Measurements from ENCODE around the gene SLC5A4. TPM values are rescaled to one million over a fixed set of nuclear protein-coding genes. Genes with fewer than 3 reads are reported as not detected.

The SLC5A4 gene
- total RNA-seq, 1 experiment from 2014 or later, result not detected

- H3K4me2 ChIP-seq (ENCODE audit: insufficient read depth, insufficient read length, low read length), result no peak overlapping the region
- no peak overlapping the region for H3K4ac ChIP-seq (ENCODE audit: low read depth, low read length)
- H2BK20ac ChIP-seq (ENCODE audit: low read depth, low read length, poor library complexity, severe bottlenecking), result no peak overlapping the region
- no peak overlapping the region for H3K4me3 Mint-ChIP-seq
- no peak overlapping the region for H3K18ac ChIP-seq (ENCODE audit: insufficient read length, low read depth, low read length)
- H2AK5ac ChIP-seq (ENCODE audit: insufficient read length, low read length), result no peak overlapping the region
- no peak overlapping the region for H3K9ac ChIP-seq (ENCODE audit: extremely low read depth, insufficient read length, low read length)
- no peaks in the 10 kb centered on the region for H3K9me3 Mint-ChIP-seq
- no peak overlapping the region for H4K5ac ChIP-seq (ENCODE audit: insufficient read length, low read depth, low read length)
- H2BK15ac ChIP-seq (ENCODE audit: low read depth, low read length), result no peak overlapping the region
- H3K27me3 Mint-ChIP-seq (ENCODE audit: low read depth), result peaks cover 63% of the 10 kb centered on the region
- no peak for DNase-seq
- H2BK12ac ChIP-seq (ENCODE audit: insufficient read length, low read depth, low read length), result no peak overlapping the region
- no peak overlapping the region for H3K27ac ChIP-seq (ENCODE audit: insufficient read length, low read depth, low read length)
- H3K4me1 ChIP-seq (ENCODE audit: insufficient read depth, low read length), result no peaks in the 10 kb centered on the region
- no peaks in the 10 kb centered on the region for H3K36me3 Mint-ChIP-seq (ENCODE audit: insufficient read depth in 1 of 3, low read depth in 3 of 3)
- no peak overlapping the region for H3K56ac ChIP-seq (ENCODE audit: insufficient read length, low read depth, low read length)
- no CpG with 5 or more reads among the region's 8 CpGs for WGBS (ENCODE audit: extremely low coverage, insufficient read length, low lambda C conversion rate)
- no peak overlapping the region for H2AFZ ChIP-seq (ENCODE audit: low read length)
- H3K79me1 ChIP-seq (ENCODE audit: insufficient read depth, low read depth, low read length, poor library complexity, severe bottlenecking), result no peaks in the 10 kb centered on the region
- no peak overlapping the region for H2BK120ac ChIP-seq (ENCODE audit: low read depth, low read length, poor library complexity, severe bottlenecking)
- H3K4me1 Mint-ChIP-seq, result peaks cover 3 to 4% of the 10 kb centered on the region in 2 experiments
- TF ChIP-seq CTCF (conservative IDR thresholded peaks at IDR 0.05), result no peak
- H3K14ac ChIP-seq (ENCODE audit: insufficient read depth, low read length), result no peak overlapping the region
- no peak overlapping the region for H4K91ac ChIP-seq (ENCODE audit: insufficient read length, low read depth, low read length)
- no peak overlapping the region for H3K23ac ChIP-seq (ENCODE audit: insufficient read length, low read depth, low read length)
- H4K8ac ChIP-seq (replicated peaks; ENCODE audit: insufficient read length, low read depth, low read length), result no peak overlapping the region
- no peaks in the 10 kb centered on the region for H3K27me3 ChIP-seq (ENCODE audit: insufficient read depth, low read length)
- no peak overlapping the region for H3T11ph ChIP-seq (ENCODE audit: low read length)
- H3K27ac Mint-ChIP-seq, result no peak overlapping the region; a peak in 1 of 7 replicates
- no peaks in the 10 kb centered on the region for H4K20me1 ChIP-seq (ENCODE audit: control insufficient read depth, insufficient read depth, insufficient read length)
- H2BK5ac ChIP-seq (ENCODE audit: insufficient read length, low read length), result no peak overlapping the region
- H3K9me3 ChIP-seq (ENCODE audit: control insufficient read depth, low read depth, low read length), result no peaks in the 10 kb centered on the region
- no peaks in the 10 kb centered on the region for H3K23me2 ChIP-seq (ENCODE audit: insufficient read length, low read depth, low read length, poor library complexity, severe bottlenecking)
- no peaks in the 10 kb centered on the region for H3K79me2 ChIP-seq (ENCODE audit: insufficient read depth, low read length)
Measured at GRCh38 chr22:32236970-32237369, 18.2 kb downstream of the SLC5A4 start.

All from H9 (cell line).